ENCODE data around the gene SEC14L5.

The SEC14L5 gene

GRCh38 chr16:4957720-4958509, at the start of gene SEC14L5:
Gene SEC14L5 (plus strand): TSS chr16:4958330. CDS start chr16:4959324, 994 bp downstream.
- Histone ChIP-seq H3K4me2 (peak within 1 kb of the TSS; percentile 67), H3K9ac (no peak within 1 kb of the TSS)

GRCh38 chr16:4908854-4909401, 49.2 kb upstream of the SEC14L5 start:
- no peak overlapping the region for H3K4me2 ChIP-seq
- no peak overlapping the region for H3K27ac ChIP-seq
- no peaks in the 10 kb centered on the region for H4K20me1 ChIP-seq (ENCODE audit: insufficient read depth)
- H3K27me3 ChIP-seq (ENCODE audit: insufficient read depth, low read depth): peaks cover 9% of the 10 kb centered on the region; the same call in 1 of the 2 replicates
- TF ChIP-seq CTCF (conservative IDR thresholded peaks at IDR 0.05; ENCODE audit: low read depth, low read length): no peak
- no peak overlapping the region for H3K4me3 ChIP-seq (IDR thresholded peaks at IDR 0.05; ENCODE audit: insufficient read depth, low read depth, low read length)
- H3K9ac ChIP-seq: no peak overlapping the region
- H3K36me3 ChIP-seq (ENCODE audit: insufficient read depth): no peaks in the 10 kb centered on the region
- H3K4me1 ChIP-seq (ENCODE audit: low read depth, poor library complexity, severe bottlenecking): peaks cover 16% of the 10 kb centered on the region
- H2AFZ ChIP-seq (ENCODE audit: low read depth): no peak overlapping the region
- no peaks in the 10 kb centered on the region for H3K79me2 ChIP-seq (ENCODE audit: insufficient read depth, low read depth)

More at GRCh38 chr16:4957720-4958509, at the start of gene SEC14L5:
- H2AFZ ChIP-seq (ENCODE audit: low read depth): peak within 1 kb of the TSS; percentile 80
- no peaks in the 10 kb centered on the region for H3K36me3 ChIP-seq (ENCODE audit: insufficient read depth)
- no peak within 1 kb of the TSS for H3K4me3 ChIP-seq (IDR thresholded peaks at IDR 0.05; ENCODE audit: insufficient read depth, low read depth, low read length)
- peaks cover 36% of the 10 kb centered on the region for H3K4me1 ChIP-seq (ENCODE audit: low read depth, poor library complexity, severe bottlenecking)
- H3K27ac ChIP-seq: no peak within 1 kb of the TSS
- no peak for TF ChIP-seq CTCF (conservative IDR thresholded peaks at IDR 0.05; ENCODE audit: low read depth, low read length)
- H3K79me2 ChIP-seq (ENCODE audit: insufficient read depth, low read depth): no peaks in the 10 kb centered on the region
- no peaks in the 10 kb centered on the region for H4K20me1 ChIP-seq (ENCODE audit: insufficient read depth)
- peaks cover 12% of the 10 kb centered on the region; the same call in 1 of the 2 replicates for H3K27me3 ChIP-seq (ENCODE audit: insufficient read depth, low read depth)

GRCh38 chr16:4909825-4910224, 48.3 kb upstream of the SEC14L5 start:
- Histone ChIP-seq H3K4me3 (IDR thresholded peaks at IDR 0.05; ENCODE audit: insufficient read depth, low read depth, low read length) (no peak overlapping the region), H3K4me2 (no peak overlapping the region), H3K27ac (no peak overlapping the region), H2AFZ (ENCODE audit: low read depth) (no peak overlapping the region), H3K36me3 (ENCODE audit: insufficient read depth) (no peaks in the 10 kb centered on the region), H3K27me3 (ENCODE audit: insufficient read depth, low read depth) (peaks cover 9% of the 10 kb centered on the region; the same call in 1 of the 2 replicates), H3K79me2 (ENCODE audit: insufficient read depth, low read depth) (no peaks in the 10 kb centered on the region), H3K9ac (no peak overlapping the region), H3K4me1 (ENCODE audit: low read depth, poor library complexity, severe bottlenecking) (peaks cover 23% of the 10 kb centered on the region), H4K20me1 (ENCODE audit: insufficient read depth) (no peaks in the 10 kb centered on the region)
- TF ChIP-seq CTCF (conservative IDR thresholded peaks at IDR 0.05; ENCODE audit: low read depth, low read length): no peak

GRCh38 chr16:4910828-4911227, 47.3 kb upstream of the SEC14L5 start:
- Histone ChIP-seq H3K79me2 (ENCODE audit: insufficient read depth, low read depth) (no peaks in the 10 kb centered on the region), H3K36me3 (ENCODE audit: insufficient read depth) (no peaks in the 10 kb centered on the region), H3K4me2 (no peak overlapping the region), H3K27ac (no peak overlapping the region), H3K4me3 (IDR thresholded peaks at IDR 0.05; ENCODE audit: insufficient read depth, low read depth, low read length) (no peak overlapping the region), H3K27me3 (ENCODE audit: insufficient read depth, low read depth) (0 out of 2 replicates have a peak, but pooled peaks cover under 1% of the 10 kb centered on the region), H4K20me1 (ENCODE audit: insufficient read depth) (no peaks in the 10 kb centered on the region), H2AFZ (ENCODE audit: low read depth) (no peak overlapping the region), H3K9ac (no peak overlapping the region), H3K4me1 (ENCODE audit: low read depth, poor library complexity, severe bottlenecking) (peaks cover 23% of the 10 kb centered on the region)
- no peak for TF ChIP-seq CTCF (conservative IDR thresholded peaks at IDR 0.05; ENCODE audit: low read depth, low read length)

All from KMS-11 (cell line).